Measurements from ENCODE around the gene MRPS12. TPM values are rescaled to one million over a fixed set of nuclear protein-coding genes. Genes with fewer than 3 reads are reported as not detected.

The MRPS12 gene
- total and polyA plus RNA-seq, 9 of the 15 experiments (the other 6 are each of a cell fraction or from before 2014, with no cell fraction given) = 8.1 to 174 (median 52.0) TPM

GRCh38 chr19:38930776-38931520, at the start of gene MRPS12 (continued):
- TF ChIP-seq CLOCK (CRISPR knock-in tag; IDR thresholded peaks at IDR 0.05; ENCODE audit: borderline replicate concordance) (no peak), ZNF217 (CRISPR knock-in tag; IDR thresholded peaks at IDR 0.05) (no peak), KLF16 (IDR thresholded peaks at IDR 0.05) (no peak), ATF1 (CRISPR knock-in tag; IDR thresholded peaks at IDR 0.05) (peak; percentile 50; the same call in 1 of the 2 replicates), ATF1 (tag; IDR thresholded peaks at IDR 0.05) (peak; percentile 97), SLC30A9 (CRISPR knock-in tag; IDR thresholded peaks at IDR 0.05) (no peak), NFE2L1 (tag; IDR thresholded peaks at IDR 0.05; ENCODE audit: borderline replicate concordance, low read depth) (no peak), ZNF41 (CRISPR knock-in tag; conservative IDR thresholded peaks at IDR 0.05) (no peak)
- TF ChIP-seq, protein P1, sequence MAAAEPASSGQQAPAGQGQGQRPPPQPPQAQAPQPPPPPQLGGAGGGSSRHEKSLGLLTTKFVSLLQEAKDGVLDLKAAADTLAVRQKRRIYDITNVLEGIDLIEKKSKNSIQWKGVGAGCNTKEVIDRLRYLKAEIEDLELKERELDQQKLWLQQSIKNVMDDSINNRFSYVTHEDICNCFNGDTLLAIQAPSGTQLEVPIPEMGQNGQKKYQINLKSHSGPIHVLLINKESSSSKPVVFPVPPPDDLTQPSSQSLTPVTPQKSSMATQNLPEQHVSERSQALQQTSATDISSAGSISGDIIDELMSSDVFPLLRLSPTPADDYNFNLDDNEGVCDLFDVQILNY (CRISPR knock-in tag; IDR thresholded peaks at IDR 0.05) = no peak
- TF ChIP-seq, protein P2, sequence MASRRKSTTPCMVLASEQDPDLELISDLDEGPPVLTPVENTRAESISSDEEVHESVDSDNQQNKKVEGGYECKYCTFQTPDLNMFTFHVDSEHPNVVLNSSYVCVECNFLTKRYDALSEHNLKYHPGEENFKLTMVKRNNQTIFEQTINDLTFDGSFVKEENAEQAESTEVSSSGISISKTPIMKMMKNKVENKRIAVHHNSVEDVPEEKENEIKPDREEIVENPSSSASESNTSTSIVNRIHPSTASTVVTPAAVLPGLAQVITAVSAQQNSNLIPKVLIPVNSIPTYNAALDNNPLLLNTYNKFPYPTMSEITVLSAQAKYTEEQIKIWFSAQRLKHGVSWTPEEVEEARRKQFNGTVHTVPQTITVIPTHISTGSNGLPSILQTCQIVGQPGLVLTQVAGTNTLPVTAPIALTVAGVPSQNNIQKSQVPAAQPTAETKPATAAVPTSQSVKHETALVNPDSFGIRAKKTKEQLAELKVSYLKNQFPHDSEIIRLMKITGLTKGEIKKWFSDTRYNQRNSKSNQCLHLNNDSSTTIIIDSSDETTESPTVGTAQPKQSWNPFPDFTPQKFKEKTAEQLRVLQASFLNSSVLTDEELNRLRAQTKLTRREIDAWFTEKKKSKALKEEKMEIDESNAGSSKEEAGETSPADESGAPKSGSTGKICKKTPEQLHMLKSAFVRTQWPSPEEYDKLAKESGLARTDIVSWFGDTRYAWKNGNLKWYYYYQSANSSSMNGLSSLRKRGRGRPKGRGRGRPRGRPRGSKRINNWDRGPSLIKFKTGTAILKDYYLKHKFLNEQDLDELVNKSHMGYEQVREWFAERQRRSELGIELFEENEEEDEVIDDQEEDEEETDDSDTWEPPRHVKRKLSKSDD (conservative IDR thresholded peaks at IDR 0.05; ENCODE audit: low read length) = no peak
- TF ChIP-seq, protein P3, sequence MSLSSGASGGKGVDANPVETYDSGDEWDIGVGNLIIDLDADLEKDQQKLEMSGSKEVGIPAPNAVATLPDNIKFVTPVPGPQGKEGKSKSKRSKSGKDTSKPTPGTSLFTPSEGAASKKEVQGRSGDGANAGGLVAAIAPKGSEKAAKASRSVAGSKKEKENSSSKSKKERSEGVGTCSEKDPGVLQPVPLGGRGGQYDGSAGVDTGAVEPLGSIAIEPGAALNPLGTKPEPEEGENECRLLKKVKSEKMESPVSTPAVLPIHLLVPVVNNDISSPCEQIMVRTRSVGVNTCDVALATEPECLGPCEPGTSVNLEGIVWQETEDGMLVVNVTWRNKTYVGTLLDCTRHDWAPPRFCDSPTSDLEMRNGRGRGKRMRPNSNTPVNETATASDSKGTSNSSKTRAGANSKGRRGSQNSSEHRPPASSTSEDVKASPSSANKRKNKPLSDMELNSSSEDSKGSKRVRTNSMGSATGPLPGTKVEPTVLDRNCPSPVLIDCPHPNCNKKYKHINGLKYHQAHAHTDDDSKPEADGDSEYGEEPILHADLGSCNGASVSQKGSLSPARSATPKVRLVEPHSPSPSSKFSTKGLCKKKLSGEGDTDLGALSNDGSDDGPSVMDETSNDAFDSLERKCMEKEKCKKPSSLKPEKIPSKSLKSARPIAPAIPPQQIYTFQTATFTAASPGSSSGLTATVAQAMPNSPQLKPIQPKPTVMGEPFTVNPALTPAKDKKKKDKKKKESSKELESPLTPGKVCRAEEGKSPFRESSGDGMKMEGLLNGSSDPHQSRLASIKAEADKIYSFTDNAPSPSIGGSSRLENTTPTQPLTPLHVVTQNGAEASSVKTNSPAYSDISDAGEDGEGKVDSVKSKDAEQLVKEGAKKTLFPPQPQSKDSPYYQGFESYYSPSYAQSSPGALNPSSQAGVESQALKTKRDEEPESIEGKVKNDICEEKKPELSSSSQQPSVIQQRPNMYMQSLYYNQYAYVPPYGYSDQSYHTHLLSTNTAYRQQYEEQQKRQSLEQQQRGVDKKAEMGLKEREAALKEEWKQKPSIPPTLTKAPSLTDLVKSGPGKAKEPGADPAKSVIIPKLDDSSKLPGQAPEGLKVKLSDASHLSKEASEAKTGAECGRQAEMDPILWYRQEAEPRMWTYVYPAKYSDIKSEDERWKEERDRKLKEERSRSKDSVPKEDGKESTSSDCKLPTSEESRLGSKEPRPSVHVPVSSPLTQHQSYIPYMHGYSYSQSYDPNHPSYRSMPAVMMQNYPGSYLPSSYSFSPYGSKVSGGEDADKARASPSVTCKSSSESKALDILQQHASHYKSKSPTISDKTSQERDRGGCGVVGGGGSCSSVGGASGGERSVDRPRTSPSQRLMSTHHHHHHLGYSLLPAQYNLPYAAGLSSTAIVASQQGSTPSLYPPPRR (CRISPR knock-in tag; IDR thresholded peaks at IDR 0.05; ENCODE audit: borderline replicate concordance) = no peak
- TF ChIP-seq, protein P4, sequence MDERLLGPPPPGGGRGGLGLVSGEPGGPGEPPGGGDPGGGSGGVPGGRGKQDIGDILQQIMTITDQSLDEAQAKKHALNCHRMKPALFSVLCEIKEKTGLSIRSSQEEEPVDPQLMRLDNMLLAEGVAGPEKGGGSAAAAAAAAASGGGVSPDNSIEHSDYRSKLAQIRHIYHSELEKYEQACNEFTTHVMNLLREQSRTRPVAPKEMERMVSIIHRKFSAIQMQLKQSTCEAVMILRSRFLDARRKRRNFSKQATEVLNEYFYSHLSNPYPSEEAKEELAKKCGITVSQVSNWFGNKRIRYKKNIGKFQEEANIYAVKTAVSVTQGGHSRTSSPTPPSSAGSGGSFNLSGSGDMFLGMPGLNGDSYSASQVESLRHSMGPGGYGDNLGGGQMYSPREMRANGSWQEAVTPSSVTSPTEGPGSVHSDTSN (CRISPR knock-in tag; IDR thresholded peaks at IDR 0.05; ENCODE audit: low read depth) = no peak
- TF ChIP-seq, protein P4 (tag; conservative IDR thresholded peaks at IDR 0.05; ENCODE audit: low read depth) = peak; percentile 87
